ENCODE measurements around the gene MAP3K1.
A peak's percentile ranks its signal among the peaks of the same experiment; 100 is the strongest.

Gene MAP3K1

DNA sequence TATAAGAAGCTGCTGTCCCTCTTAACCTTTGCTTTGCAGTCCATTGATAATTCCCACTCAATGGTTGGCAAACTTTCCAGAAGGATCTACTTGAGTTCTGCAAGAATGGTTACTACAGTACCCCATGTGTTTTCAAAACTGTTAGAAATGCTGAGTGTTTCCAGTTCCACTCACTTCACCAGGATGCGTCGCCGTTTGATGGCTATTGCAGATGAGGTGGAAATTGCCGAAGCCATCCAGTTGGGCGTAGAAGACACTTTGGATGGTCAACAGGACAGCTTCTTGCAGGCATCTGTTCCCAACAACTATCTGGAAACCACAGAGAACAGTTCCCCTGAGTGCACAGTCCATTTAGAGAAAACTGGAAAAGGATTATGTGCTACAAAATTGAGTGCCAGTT, 66.2 kb downstream of the MAP3K1 start:
- DNase-seq = no peak
- TF ChIP-seq POLR2A (IDR thresholded peaks at IDR 0.05; ENCODE audit: low read length) = no peak
- no peak for TF ChIP-seq GATA1 (IDR thresholded peaks at IDR 0.05; ENCODE audit: low read depth, low read length)

- TF ChIP-seq GATA1 (IDR thresholded peaks at IDR 0.05; ENCODE audit: low read depth, low read length) = no peak
- DNase-seq = no peak
Observed at GRCh38 chr5:56893251-56893951, 78.1 kb downstream of the MAP3K1 start.

- no peak for TF ChIP-seq POLR2A (IDR thresholded peaks at IDR 0.05; ENCODE audit: low read length)
- no peak for TF ChIP-seq GATA1 (IDR thresholded peaks at IDR 0.05; ENCODE audit: low read depth, low read length)
- DNase-seq = no peak
Observed at GRCh38 chr5:56896763-56897162, 81.4 kb downstream of the MAP3K1 start.

DNA sequence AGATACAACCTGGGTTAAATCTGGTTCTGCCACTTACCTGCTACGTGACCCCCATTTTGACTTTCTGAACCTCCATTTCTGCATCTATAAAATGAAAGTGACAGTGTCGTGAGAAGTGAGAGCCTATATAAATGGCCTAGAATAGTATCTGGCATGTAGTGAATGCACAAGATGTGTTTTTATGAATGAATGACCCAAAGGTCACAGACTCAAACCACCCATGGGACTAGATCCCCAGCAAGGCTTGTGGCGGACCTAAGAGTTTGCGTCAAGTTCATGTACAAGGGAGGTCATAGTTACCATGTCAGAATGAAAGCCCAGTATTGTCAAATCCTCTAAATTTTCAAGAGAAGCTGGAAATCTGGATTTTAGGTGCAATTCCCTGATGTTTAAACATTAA, 82.9 kb downstream of the MAP3K1 start:
- no peak for TF ChIP-seq POLR2A (IDR thresholded peaks at IDR 0.05; ENCODE audit: low read length)
- TF ChIP-seq GATA1 (IDR thresholded peaks at IDR 0.05; ENCODE audit: low read depth, low read length) = no peak
- DNase-seq = no peak

- no peak for DNase-seq
- TF ChIP-seq POLR2A (IDR thresholded peaks at IDR 0.05; ENCODE audit: low read length) (no peak), GATA1 (IDR thresholded peaks at IDR 0.05; ENCODE audit: low read depth, low read length) (no peak)
Observed at GRCh38 chr5:56900395-56900794, 85.0 kb downstream of the MAP3K1 start.

DNA sequence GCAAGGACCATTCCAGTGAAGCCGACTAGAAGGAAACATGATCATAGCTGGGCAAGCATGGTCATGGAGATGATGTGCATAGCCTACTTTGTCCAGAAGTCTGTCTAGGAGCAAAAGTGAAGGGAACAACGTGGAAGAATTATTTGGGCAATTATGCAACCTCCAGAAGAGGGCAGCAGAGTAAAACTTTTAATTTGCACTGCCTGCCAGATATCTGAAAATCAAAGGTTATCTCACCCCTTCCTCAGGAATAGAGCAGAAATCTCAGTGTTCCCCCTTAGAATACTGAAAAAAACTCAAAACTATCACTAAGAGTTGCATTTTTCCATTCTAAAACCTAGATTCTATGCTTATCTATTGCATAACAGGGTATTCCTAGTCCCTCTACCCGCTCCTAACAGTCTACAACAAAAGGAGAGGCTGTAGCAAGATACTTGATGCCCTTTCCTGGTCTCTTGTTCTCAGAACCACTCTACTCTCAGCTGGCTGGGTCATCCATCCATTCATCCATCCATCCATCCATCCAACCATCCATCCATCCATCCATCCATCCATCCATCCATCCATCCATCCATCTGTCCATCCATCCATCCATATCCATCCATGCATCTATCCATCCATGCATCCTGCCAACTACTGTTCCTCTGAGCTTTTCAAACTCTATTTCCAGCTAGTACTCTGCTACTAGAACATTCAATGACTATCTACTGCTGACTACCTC, 85.7 kb downstream of the MAP3K1 start:
- TF ChIP-seq POLR2A (IDR thresholded peaks at IDR 0.05; ENCODE audit: low read length) (no peak), GATA1 (IDR thresholded peaks at IDR 0.05; ENCODE audit: low read depth, low read length) (no peak)
- peak; percentile 51 to 73 for DNase-seq

- no peak for DNase-seq
- TF ChIP-seq GATA1 (IDR thresholded peaks at IDR 0.05; ENCODE audit: low read depth, low read length) (no peak), POLR2A (IDR thresholded peaks at IDR 0.05; ENCODE audit: low read length) (no peak)
Observed at GRCh38 chr5:56908942-56909293, 93.6 kb downstream of the MAP3K1 start.

DNA sequence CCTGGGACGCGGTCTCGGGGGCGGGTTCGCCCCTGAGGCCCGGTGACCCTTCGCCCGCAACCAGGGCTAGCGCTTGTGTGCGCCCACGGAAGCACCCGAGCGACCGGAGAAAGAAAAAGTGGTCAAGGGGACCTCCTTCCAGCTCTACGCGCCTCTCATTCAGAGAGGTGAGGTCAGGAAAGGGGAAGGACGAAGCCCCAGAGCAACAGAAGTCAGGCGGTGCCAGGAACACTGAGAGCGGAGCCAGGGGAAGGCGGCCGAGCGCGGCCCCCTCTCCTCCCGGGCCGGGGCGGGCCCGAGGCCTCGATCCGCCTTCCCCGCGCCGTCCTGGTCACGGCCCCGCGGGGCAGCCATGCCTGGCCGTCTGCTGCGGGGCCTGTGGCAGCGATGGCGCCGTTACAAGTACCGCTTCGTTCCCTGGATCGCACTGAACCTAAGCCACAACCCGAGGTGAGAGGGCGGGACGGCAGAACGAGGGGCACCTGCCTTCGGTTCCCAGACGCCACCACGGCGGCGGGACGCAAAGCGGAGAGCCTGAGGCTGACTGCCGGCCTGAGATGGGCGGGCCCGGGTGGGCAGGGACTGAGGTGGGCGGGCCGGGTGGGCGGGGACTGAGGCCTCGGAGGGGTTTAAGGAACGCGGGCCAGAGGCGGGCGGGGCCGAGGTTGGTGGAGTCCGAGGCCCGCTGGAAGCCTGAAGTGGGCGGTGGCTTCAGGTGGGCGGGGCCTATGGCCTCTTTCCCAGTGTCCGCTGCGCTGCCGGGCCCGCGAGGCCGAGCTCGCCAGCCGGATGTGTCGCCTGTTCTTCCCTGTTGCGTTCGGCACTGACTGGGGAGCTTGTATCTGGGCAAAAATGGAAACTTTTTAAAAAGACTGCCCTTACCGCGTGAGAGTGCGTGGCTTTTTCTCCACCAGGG, 94.2 kb downstream of the MAP3K1 start, which contains the start of gene SETD9:
Gene SETD9 (plus strand): TSS at position 303 of the 916 bp plus-strand sequence. CDS start 50 bp downstream, at position 353.
- peak; percentile 98 to 99 for DNase-seq
- TF ChIP-seq GATA1 (IDR thresholded peaks at IDR 0.05; ENCODE audit: low read depth, low read length) (no peak), POLR2A (IDR thresholded peaks at IDR 0.05; ENCODE audit: low read length) (peak; percentile 94)

DNA sequence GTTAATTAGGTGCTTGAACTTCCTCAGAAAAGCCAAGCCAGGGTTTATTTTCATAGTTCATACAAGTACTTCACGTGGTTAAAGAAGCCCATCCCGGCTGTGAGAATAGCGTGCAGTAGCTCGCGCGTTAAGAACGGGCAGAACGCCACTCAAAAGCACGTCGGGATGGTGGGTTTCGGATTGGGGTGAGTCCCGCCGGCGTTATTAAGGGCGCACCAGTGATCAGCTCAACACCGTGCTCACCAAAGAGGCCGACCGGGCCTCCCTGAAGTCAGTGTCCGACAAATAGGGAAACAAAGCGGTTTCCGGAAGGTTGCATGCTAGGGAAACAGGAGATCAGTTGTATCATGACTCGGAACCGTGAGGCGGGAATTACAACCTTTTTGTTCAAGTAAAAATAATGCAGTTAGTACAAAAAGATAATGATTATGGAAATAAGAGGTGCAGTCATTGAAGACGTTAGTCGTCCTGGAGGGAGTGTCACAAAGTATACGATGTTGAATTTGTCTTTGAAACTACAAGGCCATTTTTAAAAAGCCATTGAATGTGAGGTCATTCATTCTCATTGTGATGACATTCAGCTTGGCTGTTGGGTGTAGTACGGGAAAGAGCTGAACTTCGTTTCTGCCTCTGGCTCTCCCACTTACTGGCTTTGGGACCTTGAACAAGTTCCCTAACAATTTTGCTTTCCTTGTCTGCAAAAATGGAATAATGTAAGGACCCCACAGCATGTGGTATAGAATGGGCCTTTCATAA, 95.0 kb downstream of the MAP3K1 start:
- TF ChIP-seq POLR2A (IDR thresholded peaks at IDR 0.05; ENCODE audit: low read length) (peak; percentile 52), GATA1 (IDR thresholded peaks at IDR 0.05; ENCODE audit: low read depth, low read length) (no peak)
- DNase-seq = peak; percentile 79 to 85

- TF ChIP-seq POLR2A (IDR thresholded peaks at IDR 0.05; ENCODE audit: low read length) = no peak
- no peak for TF ChIP-seq GATA1 (IDR thresholded peaks at IDR 0.05; ENCODE audit: low read depth, low read length)
Observed at GRCh38 chr5:56913766-56914165, 98.4 kb downstream of the MAP3K1 start.

DNA sequence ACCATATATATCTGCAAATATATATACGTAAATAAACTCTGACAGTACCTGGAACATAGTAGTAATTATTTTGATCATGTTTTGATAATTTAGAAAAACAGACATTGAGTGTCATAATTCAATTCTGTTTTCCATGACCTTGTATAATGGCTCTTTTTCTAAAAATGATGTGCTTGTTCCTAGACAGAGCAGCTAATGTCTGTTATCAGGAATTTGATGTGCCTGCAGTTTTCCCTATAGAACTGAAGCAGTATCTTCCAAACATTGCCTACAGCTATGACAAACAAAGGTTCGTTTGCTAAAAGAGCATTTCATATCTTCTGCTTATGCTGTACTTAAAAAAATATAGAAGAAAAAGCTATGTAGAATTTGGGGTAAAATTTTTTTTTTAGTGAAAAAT, 99.3 kb downstream of the MAP3K1 start:
- TF ChIP-seq POLR2A (IDR thresholded peaks at IDR 0.05; ENCODE audit: low read length) (no peak), GATA1 (IDR thresholded peaks at IDR 0.05; ENCODE audit: low read depth, low read length) (no peak)
- no peak for DNase-seq

More at GRCh38 chr5:56913766-56914165, 98.4 kb downstream of the MAP3K1 start:
- DNase-seq = no peak

- no peak for DNase-seq
- TF ChIP-seq POLR2A (IDR thresholded peaks at IDR 0.05; ENCODE audit: low read length) (no peak), GATA1 (IDR thresholded peaks at IDR 0.05; ENCODE audit: low read depth, low read length) (no peak)
Observed at GRCh38 chr5:56917534-56917933, 102.2 kb downstream of the MAP3K1 start.

DNA sequence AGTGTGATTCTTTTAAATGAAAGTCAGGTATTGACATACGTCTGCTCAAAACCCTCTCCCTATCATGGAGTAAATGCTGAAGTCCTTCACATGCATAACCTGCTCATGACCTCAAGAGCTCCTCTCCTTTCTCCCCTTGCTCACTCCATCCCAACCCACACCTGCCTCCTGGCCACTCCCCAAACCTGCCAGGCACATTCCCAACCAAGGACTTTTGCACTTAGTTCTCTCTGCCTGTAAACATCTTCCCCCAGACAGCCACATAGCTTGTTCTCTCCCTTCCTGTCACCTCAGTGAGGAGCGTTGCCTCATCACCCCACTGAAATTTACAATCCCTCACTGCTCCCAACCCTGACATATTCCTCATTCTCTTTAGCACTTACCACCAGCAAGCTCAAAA, 102.7 kb downstream of the MAP3K1 start:
- DNase-seq = no peak
- TF ChIP-seq POLR2A (IDR thresholded peaks at IDR 0.05; ENCODE audit: low read length) (no peak), GATA1 (IDR thresholded peaks at IDR 0.05; ENCODE audit: low read depth, low read length) (no peak)
